Transverse colon (tissue), 4 donors: ENCODE data around the gene JPH3.

Experiments
- POLR2AphosphoS5 ChIP-seq, 3 donors: sonication (generic); formaldehyde crosslinking; IDR thresholded peaks; one replicate each; pipeline ENCODE4 v1.6.1; 2016; ENCODE audit warnings: antibody characterized with exemption in 3 of 3
- TF ChIP-seq, protein P1 (sequence below), 5 experiments: fragments of 200-600 bp in 3 of 5; fragments of 450-650 bp in 2 of 5; sonication (generic) in 3 of 5; IDR thresholded peaks; 1 replicate in 2 of 5; 2 replicates in 3 of 5; pipeline ENCODE4 v1.5.1; 2016 to 2017; ENCODE audit warnings: antibody characterized with exemption in 5 of 5, inconsistent platforms in 3 of 5, mild to moderate bottlenecking in 2 of 5, moderate library complexity in 1 of 5

DNA sequence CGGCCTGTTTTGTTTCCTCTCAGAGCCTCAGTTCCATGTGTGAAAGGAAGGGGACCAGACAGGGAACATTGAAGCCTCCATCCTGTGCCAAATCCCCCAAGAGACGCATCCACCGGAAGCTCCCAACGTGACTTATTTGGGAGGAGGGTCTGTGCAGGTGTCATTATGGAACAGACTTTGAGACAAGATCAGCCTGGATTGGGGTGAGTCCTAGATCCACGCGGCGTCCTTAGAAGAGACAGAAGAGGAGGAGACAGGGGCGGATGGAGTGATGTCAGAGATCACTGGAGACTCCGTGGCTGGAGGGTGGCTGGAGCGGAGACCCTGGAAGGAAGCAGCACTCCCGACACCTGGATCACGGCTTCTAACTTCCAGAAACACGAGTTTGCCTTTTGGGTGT lies 83.5 kb downstream of the JPH3 start:
- TF ChIP-seq, protein P1, sequence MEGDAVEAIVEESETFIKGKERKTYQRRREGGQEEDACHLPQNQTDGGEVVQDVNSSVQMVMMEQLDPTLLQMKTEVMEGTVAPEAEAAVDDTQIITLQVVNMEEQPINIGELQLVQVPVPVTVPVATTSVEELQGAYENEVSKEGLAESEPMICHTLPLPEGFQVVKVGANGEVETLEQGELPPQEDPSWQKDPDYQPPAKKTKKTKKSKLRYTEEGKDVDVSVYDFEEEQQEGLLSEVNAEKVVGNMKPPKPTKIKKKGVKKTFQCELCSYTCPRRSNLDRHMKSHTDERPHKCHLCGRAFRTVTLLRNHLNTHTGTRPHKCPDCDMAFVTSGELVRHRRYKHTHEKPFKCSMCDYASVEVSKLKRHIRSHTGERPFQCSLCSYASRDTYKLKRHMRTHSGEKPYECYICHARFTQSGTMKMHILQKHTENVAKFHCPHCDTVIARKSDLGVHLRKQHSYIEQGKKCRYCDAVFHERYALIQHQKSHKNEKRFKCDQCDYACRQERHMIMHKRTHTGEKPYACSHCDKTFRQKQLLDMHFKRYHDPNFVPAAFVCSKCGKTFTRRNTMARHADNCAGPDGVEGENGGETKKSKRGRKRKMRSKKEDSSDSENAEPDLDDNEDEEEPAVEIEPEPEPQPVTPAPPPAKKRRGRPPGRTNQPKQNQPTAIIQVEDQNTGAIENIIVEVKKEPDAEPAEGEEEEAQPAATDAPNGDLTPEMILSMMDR (IDR thresholded peaks at IDR 0.05), result no peak
- TF ChIP-seq POLR2AphosphoS5 (IDR thresholded peaks at IDR 0.05), result no peak
